ENCODE data around the gene MYO15A.

MYO15A gene

GRCh38 chr17:18167421-18167820 lies 58.9 kb downstream of the MYO15A start:
- TF ChIP-seq CTCF (IDR thresholded peaks at IDR 0.05) (no peak), ZFX (IDR thresholded peaks at IDR 0.05; ENCODE audit: borderline replicate concordance) (no peak)

GRCh38 chr17:18172531-18173278 lies 64.1 kb downstream of the MYO15A start:
- TF ChIP-seq CTCF (IDR thresholded peaks at IDR 0.05) (no peak), ZFX (IDR thresholded peaks at IDR 0.05; ENCODE audit: borderline replicate concordance) (no peak)
- no peak overlapping the region for H3K27ac ChIP-seq

More at GRCh38 chr17:18167421-18167820, 58.9 kb downstream of the MYO15A start:
- H3K27ac ChIP-seq, result no peak overlapping the region

GRCh38 chr17:18173740-18174139 lies 65.2 kb downstream of the MYO15A start:
- no peak overlapping the region for H3K27ac ChIP-seq
- TF ChIP-seq ZFX (IDR thresholded peaks at IDR 0.05; ENCODE audit: borderline replicate concordance) (no peak), CTCF (IDR thresholded peaks at IDR 0.05) (no peak)

GRCh38 chr17:18176176-18176575 lies 67.6 kb downstream of the MYO15A start:
- H3K27ac ChIP-seq, result no peak overlapping the region
- TF ChIP-seq CTCF (IDR thresholded peaks at IDR 0.05), result no peak

- H3K27ac ChIP-seq, result no peak overlapping the region
These were observed 68.6 kb downstream of the MYO15A start for GRCh38 chr17:18177133-18177532.

GRCh38 chr17:18177722-18178121 lies 69.2 kb downstream of the MYO15A start:
- no peak for TF ChIP-seq CTCF (IDR thresholded peaks at IDR 0.05)
- TF ChIP-seq ZFX (IDR thresholded peaks at IDR 0.05; ENCODE audit: borderline replicate concordance), result no peak
- no peak overlapping the region for H3K27ac ChIP-seq

More at GRCh38 chr17:18177133-18177532, 68.6 kb downstream of the MYO15A start:
- TF ChIP-seq ZFX (IDR thresholded peaks at IDR 0.05; ENCODE audit: borderline replicate concordance) (no peak), CTCF (IDR thresholded peaks at IDR 0.05) (no peak)

- H3K27ac ChIP-seq, result no peak overlapping the region
- TF ChIP-seq ZFX (IDR thresholded peaks at IDR 0.05; ENCODE audit: borderline replicate concordance), result no peak
- TF ChIP-seq CTCF (IDR thresholded peaks at IDR 0.05), result no peak
These were observed 70.6 kb downstream of the MYO15A start for GRCh38 chr17:18179196-18179595.

Data from 22Rv1 (cell line).